AG04450 (cell line): ENCODE results near the gene CD276. TPM values are rescaled to one million over a fixed set of nuclear protein-coding genes. Genes with fewer than 3 reads are reported as not detected.

Experiments
- CTCF ChIA-PET: fragments of 300-600, 350-600 bp; formaldehyde crosslinking; extraction: SDS; loops from one replicate; lab custom pipeline; 2022; ENCODE audit warnings: antibody characterized with exemption, inconsistent platforms; lab: Charles Lee
- POLR2A ChIA-PET: fragments of 350-600 bp; formaldehyde crosslinking; extraction: SDS; loops from one replicate; lab custom pipeline; 2021; ENCODE audit warnings: antibody characterized with exemption, inconsistent platforms; lab: Yijun Ruan, JAX
- DNase-seq: peaks from one replicate; pipeline ENCODE4 v3.0.0-alpha.2; 2011; ENCODE audit warnings: low read depth, low spot score
- H3K27ac ChIP-seq: one replicate; pipeline ENCODE4 v1.5.1; 2012; ENCODE audit warnings: low read depth, low read length, control low read depth
- H3K27me3 ChIP-seq: one replicate; pipeline ENCODE4 v1.6.0; 2012; ENCODE audit warnings: low read length; ENCODE audit not compliant: control insufficient read depth, insufficient read depth
- H3K4me3 ChIP-seq: 2 replicates; pipeline ENCODE4 v1.5.1; 2011; ENCODE audit warnings: mild to moderate bottlenecking, low read depth, low read length, control low read depth
- H3K9me3 ChIP-seq: 2 replicates; pipeline ENCODE4 v1.5.1; 2012; ENCODE audit warnings: low read length; ENCODE audit not compliant: control insufficient read depth, insufficient read depth
- CTCF ChIP-seq: IDR thresholded peaks from 2 replicates; pipeline ENCODE4 v1.5.1; 2011; ENCODE audit warnings: low read depth, low read length, control low read depth, inconsistent platforms
- polyA plus RNA-seq: library from polyadenylated mRNA; depleted of rRNA; stranded (reverse); fragments of >200 nt; gene quantifications from 2 replicates; pipeline ENCODE4 v1.2.3, GENCODE V29; 2011

CD276 gene
- polyA plus RNA-seq, 1 experiment: 86.4 TPM

GRCh38 chr15:73674587-73674986, 9.6 kb upstream of the CD276 start:
- POLR2A ChIA-PET: no interaction called here
- Histone ChIP-seq H3K27ac (no peak overlapping the region), H3K9me3 (no peaks in the 10 kb centered on the region; the same call in 1 of the 2 replicates), H3K27me3 (peaks cover 39% of the 10 kb centered on the region), H3K4me3 (no peak overlapping the region)
- CTCF ChIA-PET: interaction anchor here (2.5 kb wide), 1 partner anchor 38 kb away, joined by 13 read pairs; no protein-coding TSS in a partner anchor
- TF ChIP-seq CTCF: no peak
- DNase-seq: no peak

- no peak overlapping the region for H3K27ac ChIP-seq
- peaks cover 27% of the 10 kb centered on the region for H3K27me3 ChIP-seq
- ChIA-PET CTCF (interaction anchor here (0.6 to 5.1 kb wide), 15 partner anchors 9 to 513 kb away, joined by 3 to 92 read pairs (median 5); no protein-coding TSS in a partner anchor), POLR2A (no interaction called here)
- TF ChIP-seq CTCF: peak; percentile 86
- DNase-seq: no peak
- H3K4me3 ChIP-seq: no peak overlapping the region
- no peaks in the 10 kb centered on the region; the same call in 1 of the 2 replicates for H3K9me3 ChIP-seq
Observed at GRCh38 chr15:73677146-73677607, 7.0 kb upstream of the CD276 start.

GRCh38 chr15:73677733-73678132, 6.5 kb upstream of the CD276 start:
- peaks cover 23% of the 10 kb centered on the region for H3K27me3 ChIP-seq
- no peaks in the 10 kb centered on the region; the same call in 1 of the 2 replicates for H3K9me3 ChIP-seq
- H3K4me3 ChIP-seq: no peak overlapping the region
- TF ChIP-seq CTCF: no peak
- H3K27ac ChIP-seq: no peak overlapping the region
- ChIA-PET POLR2A (no interaction called here), CTCF (interaction anchor here (0.6 to 5.1 kb wide), 15 partner anchors 8 to 514 kb away, joined by 3 to 92 read pairs (median 5); no protein-coding TSS in a partner anchor)
- DNase-seq: no peak

- Histone ChIP-seq H3K9me3 (no peaks in the 10 kb centered on the region), H3K27ac (no peak overlapping the region), H3K27me3 (peaks cover 16% of the 10 kb centered on the region), H3K4me3 (no peak overlapping the region)
- CTCF ChIA-PET: interaction anchor here (1.3 to 5.1 kb wide), 4 partner anchors 11 to 42 kb away, joined by 4 to 92 read pairs (median 23); no protein-coding TSS in a partner anchor
- TF ChIP-seq CTCF: no peak
- no peak for DNase-seq
- POLR2A ChIA-PET: no interaction called here
Observed at GRCh38 chr15:73678498-73678897, 5.7 kb upstream of the CD276 start.

- H3K4me3 ChIP-seq: no peak overlapping the region
- no peak for TF ChIP-seq CTCF
- ChIA-PET POLR2A (no interaction called here), CTCF (interaction anchor here (0.6 to 5.1 kb wide), 5 partner anchors 20 to 262 kb away, joined by 3 to 92 read pairs (median 4); no protein-coding TSS in a partner anchor)
- H3K9me3 ChIP-seq: no peaks in the 10 kb centered on the region
- no peak for DNase-seq
- no peak overlapping the region for H3K27ac ChIP-seq
- H3K27me3 ChIP-seq: peaks cover 10% of the 10 kb centered on the region
Observed at GRCh38 chr15:73679180-73679579, 5.0 kb upstream of the CD276 start.
